HG03558 (cell line): ENCODE data around the gene KANK3.
"Not testable (repeated sequence)": the region's sequence is repeated elsewhere in the genome, so short reads cannot be mapped to it uniquely, and the experiment has no call there.

Experiments used
- ATAC-seq: cut with Tn5 transposase; IDR thresholded peaks from one replicate; pipeline ENCODE4 v1.9.1; 2021; ENCODE audit warnings: moderate number of reproducible peaks; ENCODE audit not compliant: unreplicated experiment; ENCODE audit errors: extremely low read depth

Gene KANK3

DNA sequence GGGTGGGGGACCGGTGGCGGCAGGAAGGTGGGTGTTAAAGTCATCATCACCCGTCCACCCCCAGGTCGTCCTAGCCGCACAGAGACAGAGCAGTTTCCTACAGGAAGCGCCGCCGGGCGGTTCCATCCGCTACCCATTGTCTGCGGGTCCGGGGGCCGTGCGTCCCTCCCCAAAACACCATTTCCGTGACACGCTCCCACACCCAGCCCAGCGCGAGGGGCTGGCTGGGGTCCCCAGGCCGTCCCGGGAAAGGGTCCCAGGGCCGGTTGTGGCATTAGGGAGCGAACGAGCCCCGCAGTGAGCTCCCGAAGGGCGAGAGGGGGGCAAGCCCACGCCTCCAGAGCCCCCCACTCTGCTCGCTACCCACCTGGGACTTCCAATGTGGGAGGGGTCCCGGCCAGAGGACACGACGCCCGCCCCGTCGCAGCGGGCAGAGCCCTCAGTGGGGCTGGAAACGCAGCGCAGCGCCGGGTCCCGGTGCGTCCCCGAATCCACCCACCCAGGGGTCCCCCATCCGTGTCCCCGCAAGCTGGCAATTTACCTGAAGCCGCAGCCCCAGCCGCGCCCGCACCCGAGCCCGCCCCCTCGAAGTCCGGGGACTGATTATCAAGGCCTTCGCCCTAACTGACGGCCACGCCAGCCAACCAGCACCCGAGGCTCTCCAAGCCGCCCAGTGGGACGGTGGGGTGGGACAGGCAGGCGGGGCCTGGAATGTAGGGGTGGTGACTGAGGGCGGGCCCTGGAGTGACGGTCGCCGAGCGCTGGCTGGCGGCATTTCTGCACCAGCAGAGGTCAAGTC, at the start of gene KANK3:
TSS of gene KANK3 (minus strand) at position 579 of the 799 bp plus-strand sequence. CDS start 5,434 bp downstream, outside the sequence.
- peak; percentile 82 for ATAC-seq

DNA sequence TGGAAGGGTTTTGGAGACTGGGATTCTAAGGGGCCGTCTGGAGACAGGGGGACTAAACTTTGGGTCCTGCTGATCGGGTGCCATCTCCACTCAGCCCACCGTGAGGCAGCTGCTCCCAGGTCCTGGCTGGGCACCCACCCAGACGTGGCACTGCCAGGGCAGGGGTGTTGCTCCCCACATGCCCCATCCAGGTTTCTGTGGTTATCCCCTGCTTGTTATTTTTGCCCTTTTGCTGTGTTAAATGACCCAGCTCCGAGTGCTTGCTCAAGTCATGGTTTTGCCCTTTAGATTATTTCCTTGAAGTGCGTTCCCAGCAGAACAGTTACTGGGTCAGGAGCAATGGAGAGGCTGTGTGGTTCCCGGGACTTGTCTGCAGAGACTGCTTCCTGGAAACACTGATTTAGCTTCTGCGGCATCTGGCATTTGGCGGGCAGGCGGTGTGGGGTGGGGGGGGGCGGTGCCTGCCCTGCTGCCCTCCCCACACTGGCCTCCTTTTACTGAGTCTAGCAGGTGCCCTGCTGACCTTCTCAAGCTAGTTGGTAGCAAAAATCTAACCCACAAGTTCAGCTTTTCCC, 49.0 kb upstream of the KANK3 start:
- no peak for ATAC-seq

DNA sequence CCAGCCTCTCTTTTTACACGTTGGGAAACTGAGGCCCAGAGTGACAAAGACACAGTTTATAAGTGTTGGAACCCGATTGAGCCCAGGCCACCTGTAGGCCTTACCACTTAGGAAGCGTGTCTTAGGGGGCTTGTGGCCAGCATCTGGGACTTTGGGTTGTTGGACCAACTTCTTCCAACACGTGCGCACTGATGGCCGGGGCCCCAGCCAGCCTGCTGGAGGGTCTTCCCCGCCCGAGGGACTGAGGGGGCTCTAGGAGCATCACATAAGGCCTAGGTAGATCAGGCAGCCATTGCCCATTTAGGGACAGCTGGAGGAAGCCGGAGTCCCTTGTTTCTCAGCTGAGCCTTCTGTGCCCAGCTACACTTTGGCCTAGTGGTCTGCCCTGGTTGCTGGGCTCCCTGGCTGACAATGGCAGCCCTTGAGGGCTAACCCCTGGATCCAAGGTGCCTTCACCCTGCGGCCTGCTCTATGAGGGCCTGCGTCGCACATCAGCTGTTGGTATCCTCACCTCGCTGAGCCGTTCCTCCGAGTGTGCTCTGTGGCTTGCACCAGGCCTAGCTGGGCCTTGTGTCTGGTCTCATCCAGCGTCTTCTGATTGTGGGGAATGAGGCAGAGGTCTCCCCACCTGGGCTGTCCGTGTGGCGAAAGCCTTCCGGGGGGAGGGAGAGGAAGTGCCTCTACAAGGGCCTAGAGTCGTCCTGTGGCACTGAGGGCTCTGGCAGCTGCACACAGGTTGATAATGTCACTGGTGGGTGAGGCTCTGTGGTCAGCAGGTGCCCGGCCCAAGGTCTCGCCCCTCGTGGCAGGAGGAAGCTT, 48.3 kb upstream of the KANK3 start:
- no peak for ATAC-seq

- peak; percentile 5 for ATAC-seq
Measured at GRCh38 chr19:8390617-8390981, 47.5 kb upstream of the KANK3 start.

GRCh38 chr19:8389891-8390616, 47.0 kb upstream of the KANK3 start, which contains the start of gene RAB11B:
Gene RAB11B, plus strand, starts transcription at chr19:8390360. Its CDS starts 57 bp downstream, at chr19:8390417.
- ATAC-seq, result peak; percentile 78

- no peak for ATAC-seq
Measured at GRCh38 chr19:8388612-8388958, 45.5 kb upstream of the KANK3 start.

GRCh38 chr19:8387688-8388611, 44.9 kb upstream of the KANK3 start:
- ATAC-seq, result no peak

DNA sequence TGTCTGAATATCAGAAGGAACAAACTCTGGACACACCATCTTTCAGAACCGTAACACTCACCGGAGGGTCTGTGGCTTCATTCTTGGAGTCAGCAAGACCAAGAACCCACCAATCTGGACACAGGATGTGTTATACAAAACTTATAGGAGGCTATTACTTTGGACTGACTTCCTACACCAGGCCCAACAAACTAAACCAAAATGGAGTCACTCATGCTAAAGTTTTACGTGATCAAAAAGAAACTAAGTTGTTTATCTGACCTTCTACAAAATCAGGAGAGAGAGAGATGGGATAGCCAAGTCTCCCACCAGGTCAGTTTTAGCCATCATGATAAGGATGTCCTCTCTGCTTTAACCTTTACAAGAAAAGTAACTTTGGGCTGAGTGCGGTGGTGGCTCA, 43.9 kb upstream of the KANK3 start:
- no peak for ATAC-seq

GRCh38 chr19:8386419-8386818, 43.4 kb upstream of the KANK3 start:
- not testable (repeated sequence) for ATAC-seq

DNA sequence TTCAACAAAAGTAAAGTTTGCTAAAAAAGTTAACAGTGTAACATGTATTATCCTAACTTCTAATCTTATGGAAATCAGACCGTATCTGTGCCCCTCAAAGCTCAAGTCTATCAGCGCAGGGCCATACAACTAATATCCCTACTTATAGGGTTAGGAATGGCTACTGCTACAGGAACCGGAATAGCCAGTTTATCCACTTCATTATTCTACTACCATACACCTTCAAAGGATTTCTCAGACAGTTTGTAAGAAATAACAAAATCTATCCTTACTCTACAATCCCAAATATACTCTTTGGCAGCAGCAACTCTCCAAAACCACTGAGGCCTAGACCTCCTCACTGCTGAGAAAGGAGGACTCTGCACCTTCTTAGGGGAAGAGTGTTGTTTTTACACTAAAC, 42.5 kb upstream of the KANK3 start:
- ATAC-seq, result not testable (repeated sequence)

GRCh38 chr19:8385103-8385502, 42.0 kb upstream of the KANK3 start:
- ATAC-seq, result not testable (repeated sequence)

- not testable (repeated sequence) for ATAC-seq
Measured at GRCh38 chr19:8384569-8384968, 41.5 kb upstream of the KANK3 start.

- not testable (repeated sequence) for ATAC-seq
Measured at GRCh38 chr19:8379156-8379891, 36.3 kb upstream of the KANK3 start.

DNA sequence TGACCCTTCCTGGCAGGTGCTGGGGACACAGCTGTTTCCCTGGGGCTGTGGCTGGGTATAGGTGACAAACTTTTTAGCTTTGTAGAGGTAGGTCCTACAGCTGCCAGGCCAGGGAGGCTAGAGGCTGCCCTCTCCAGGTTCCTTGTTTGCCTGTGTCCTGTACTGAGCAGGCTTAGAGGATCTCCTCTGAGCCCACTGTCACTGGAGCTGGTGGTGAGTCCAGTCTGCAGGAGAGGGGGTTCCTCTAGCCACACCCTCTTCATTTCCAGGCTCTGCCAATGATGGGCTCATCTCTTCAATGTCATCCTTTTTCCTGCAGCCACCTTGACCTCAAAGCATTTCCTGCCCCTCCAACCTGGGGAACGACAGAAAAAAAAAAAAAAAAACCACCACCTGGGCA, 34.5 kb upstream of the KANK3 start:
- ATAC-seq, result no peak

- not testable (repeated sequence) for ATAC-seq
Measured at GRCh38 chr19:8376373-8376974, 33.4 kb upstream of the KANK3 start.

- ATAC-seq, result not testable (repeated sequence)
Measured at GRCh38 chr19:8375766-8376165, 32.7 kb upstream of the KANK3 start.

DNA sequence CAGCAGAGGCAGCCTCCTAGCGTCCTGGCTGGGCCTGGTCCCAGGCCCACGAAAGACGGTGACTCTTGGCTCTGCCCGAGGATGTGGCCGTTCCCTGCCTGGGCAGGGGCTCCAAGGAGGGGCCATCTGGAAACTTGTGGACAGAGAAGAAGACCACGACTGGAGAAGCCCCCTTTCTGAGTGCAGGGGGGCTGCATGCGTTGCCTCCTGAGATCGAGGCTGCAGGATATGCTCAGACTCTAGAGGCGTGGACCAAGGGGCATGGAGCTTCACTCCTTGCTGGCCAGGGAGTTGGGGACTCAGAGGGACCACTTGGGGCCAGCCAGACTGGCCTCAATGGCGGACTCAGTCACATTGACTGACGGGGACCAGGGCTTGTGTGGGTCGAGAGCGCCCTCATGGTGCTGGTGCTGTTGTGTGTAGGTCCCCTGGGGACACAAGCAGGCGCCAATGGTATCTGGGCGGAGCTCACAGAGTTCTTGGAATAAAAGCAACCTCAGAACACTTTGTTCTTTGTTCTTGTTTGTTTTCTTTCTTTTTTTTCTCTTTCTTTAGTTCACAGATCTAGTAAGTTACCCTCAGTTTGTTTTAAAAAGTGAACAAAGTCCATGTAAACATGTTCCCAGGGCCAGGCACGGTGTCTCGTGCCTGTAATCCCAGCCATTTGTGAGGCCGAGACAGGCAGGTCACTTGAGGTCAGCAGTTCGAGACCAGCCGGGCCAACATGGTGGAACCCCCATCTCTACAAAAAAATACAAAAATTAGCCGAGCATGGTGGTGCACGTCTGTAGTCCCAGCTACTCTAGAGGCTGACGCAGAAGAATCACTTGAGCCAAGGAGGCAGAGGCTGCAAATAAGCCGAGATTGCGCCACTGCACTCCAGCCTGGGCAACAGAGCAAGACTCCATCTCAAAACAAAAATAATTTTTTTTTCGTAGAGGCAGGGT, 31.1 kb upstream of the KANK3 start:
- no peak for ATAC-seq
